ACC112 (cell line): ENCODE measurements around the gene FUBP1.

Experiments
- H2AFZ ChIP-seq: fragments of 200-600 bp; sonication (generic); one replicate; pipeline ENCODE4 v1.6.0; 2017; ENCODE audit warnings: antibody characterized with exemption, low read length; ENCODE audit not compliant: unreplicated experiment
- H3K27ac ChIP-seq: fragments of 200-600 bp; sonication (generic); 2 replicates; pipeline ENCODE4 v1.5.1; 2014; ENCODE audit warnings: low read depth, mild to moderate bottlenecking, antibody characterized with exemption, low read length, moderate library complexity
- H3K27me3 ChIP-seq: fragments of 200-600 bp; sonication (generic); 2 replicates; pipeline ENCODE4 v1.6.1; 2014; ENCODE audit warnings: mild to moderate bottlenecking, antibody characterized with exemption, low read length, moderate library complexity, mixed read lengths; ENCODE audit not compliant: insufficient read depth
- H3K36me3 ChIP-seq: fragments of 200-600 bp; sonication (generic); 2 replicates; pipeline ENCODE4 v1.6.1; 2016; ENCODE audit warnings: mild to moderate bottlenecking, antibody characterized with exemption, low read length, moderate library complexity, mixed read lengths; ENCODE audit not compliant: insufficient read depth
- H3K4me1 ChIP-seq: fragments of 200-600 bp; sonication (generic); one replicate; pipeline ENCODE4 v1.6.1; 2016; ENCODE audit warnings: low read length, mixed read lengths; ENCODE audit not compliant: insufficient read depth, unreplicated experiment, control insufficient read depth
- H3K4me3 ChIP-seq: fragments of 200-600 bp; sonication (generic); 2 replicates; pipeline ENCODE4 v1.5.1; 2014; ENCODE audit warnings: mild to moderate bottlenecking, low read depth, low read length
- H3K79me2 ChIP-seq: fragments of 200-600 bp; sonication (generic); one replicate; pipeline ENCODE4 v1.6.0; 2016; ENCODE audit warnings: low read length; ENCODE audit not compliant: control insufficient read depth, unreplicated experiment, insufficient read depth

The FUBP1 gene

DNA sequence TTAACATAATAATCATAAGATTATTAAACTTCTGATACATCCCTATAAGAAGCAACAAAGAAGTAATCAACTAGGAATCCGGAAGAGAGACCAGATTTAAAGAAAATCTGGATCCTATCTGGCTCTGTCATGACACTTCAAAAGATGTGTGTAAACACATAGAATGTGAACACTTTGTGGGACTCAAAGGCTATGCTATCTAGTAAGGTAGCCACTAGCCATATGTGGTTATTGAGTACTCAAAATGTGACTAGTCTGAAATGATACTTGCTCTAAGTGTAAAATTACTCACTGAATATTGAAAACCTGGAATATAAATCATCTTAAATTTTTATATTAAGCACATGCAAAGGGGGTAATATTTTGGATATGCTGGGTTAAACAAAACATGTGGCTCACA is 8.7 kb downstream of the FUBP1 start:
- no peak overlapping the region for H3K4me3 ChIP-seq
- H3K27ac ChIP-seq, result no peak overlapping the region
- H3K36me3 ChIP-seq, result peaks cover 57% of the 10 kb centered on the region
- H2AFZ ChIP-seq, result no peak overlapping the region
- H3K4me1 ChIP-seq, result peaks cover 20% of the 10 kb centered on the region
- no peaks in the 10 kb centered on the region for H3K27me3 ChIP-seq
- H3K79me2 ChIP-seq, result peaks cover 91% of the 10 kb centered on the region

DNA sequence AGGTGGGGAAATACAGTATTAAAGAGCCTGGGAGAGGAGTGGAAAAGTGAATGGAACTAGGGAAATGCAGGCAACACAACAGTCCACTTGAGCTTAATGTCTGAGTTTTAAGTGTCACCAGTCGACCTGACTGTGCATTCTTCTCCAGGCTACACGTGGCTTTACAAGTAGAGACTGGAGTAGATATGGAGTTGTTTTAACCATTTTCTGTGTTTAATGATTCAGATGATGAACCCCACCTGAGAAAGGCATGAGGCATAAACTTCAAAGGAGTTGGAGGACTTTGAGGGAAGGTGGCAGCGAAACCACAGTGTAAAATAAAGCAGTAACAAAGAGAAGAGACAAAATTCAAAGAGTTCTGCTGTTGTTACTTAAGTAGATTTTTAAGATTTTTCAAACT is 12.6 kb downstream of the FUBP1 start:
- Histone ChIP-seq H3K4me1 (peaks cover 8% of the 10 kb centered on the region), H3K27ac (no peak overlapping the region), H2AFZ (no peak overlapping the region), H3K79me2 (peaks cover 87% of the 10 kb centered on the region), H3K4me3 (no peak overlapping the region), H3K27me3 (no peaks in the 10 kb centered on the region), H3K36me3 (peaks cover 83% of the 10 kb centered on the region)

GRCh38 chr1:77961392-77961791 is 17.5 kb downstream of the FUBP1 start:
- no peak overlapping the region for H3K4me3 ChIP-seq
- H3K79me2 ChIP-seq, result peaks cover 68% of the 10 kb centered on the region
- H3K4me1 ChIP-seq, result no peaks in the 10 kb centered on the region
- no peaks in the 10 kb centered on the region for H3K27me3 ChIP-seq
- peaks cover 85% of the 10 kb centered on the region for H3K36me3 ChIP-seq
- no peak overlapping the region for H3K27ac ChIP-seq
- H2AFZ ChIP-seq, result no peak overlapping the region

- no peak overlapping the region for H2AFZ ChIP-seq
- H3K4me3 ChIP-seq, result no peak overlapping the region
- H3K36me3 ChIP-seq, result peaks cover 82% of the 10 kb centered on the region
- H3K27me3 ChIP-seq, result no peaks in the 10 kb centered on the region
- peaks cover 62% of the 10 kb centered on the region for H3K79me2 ChIP-seq
- H3K27ac ChIP-seq, result no peak overlapping the region
- H3K4me1 ChIP-seq, result peaks cover 17% of the 10 kb centered on the region
Measured at GRCh38 chr1:77958850-77959249, 20.0 kb downstream of the FUBP1 start.

GRCh38 chr1:77958391-77958790 is 20.5 kb downstream of the FUBP1 start:
- Histone ChIP-seq H3K27me3 (no peaks in the 10 kb centered on the region), H3K4me3 (no peak overlapping the region), H3K4me1 (peaks cover 17% of the 10 kb centered on the region), H2AFZ (no peak overlapping the region), H3K27ac (no peak overlapping the region), H3K79me2 (peaks cover 61% of the 10 kb centered on the region), H3K36me3 (peaks cover 81% of the 10 kb centered on the region)

GRCh38 chr1:77956464-77956863 is 22.4 kb downstream of the FUBP1 start:
- H3K79me2 ChIP-seq, result peaks cover 50% of the 10 kb centered on the region

DNA sequence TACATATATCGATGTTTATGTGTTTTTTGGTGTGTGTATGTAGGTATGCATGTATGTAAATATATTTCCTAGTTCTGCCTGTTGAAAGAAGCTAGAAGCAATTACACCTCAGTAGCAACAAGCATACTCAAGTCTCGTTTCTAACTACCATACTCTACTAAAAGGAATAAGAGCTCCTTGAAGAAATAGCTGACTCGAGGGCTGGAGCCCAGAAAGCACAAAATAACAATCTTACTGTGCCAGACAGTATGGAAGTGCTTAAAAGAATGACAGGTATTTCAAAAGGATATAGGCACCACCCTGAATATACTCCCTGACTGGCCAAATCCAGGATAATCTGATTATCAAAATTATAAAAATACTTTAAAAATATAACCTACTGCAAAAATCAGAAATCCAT is 23.2 kb downstream of the FUBP1 start:
- Histone ChIP-seq H3K27me3 (no peaks in the 10 kb centered on the region), H2AFZ (no peak overlapping the region), H3K79me2 (peaks cover 50% of the 10 kb centered on the region), H3K36me3 (peaks cover 72% of the 10 kb centered on the region), H3K4me1 (peaks cover 17% of the 10 kb centered on the region), H3K27ac (no peak overlapping the region), H3K4me3 (no peak overlapping the region)

More at GRCh38 chr1:77956464-77956863, 22.4 kb downstream of the FUBP1 start:
- Histone ChIP-seq H3K27me3 (no peaks in the 10 kb centered on the region), H3K4me1 (peaks cover 17% of the 10 kb centered on the region), H3K27ac (no peak overlapping the region), H3K4me3 (no peak overlapping the region), H3K36me3 (peaks cover 72% of the 10 kb centered on the region), H2AFZ (no peak overlapping the region)

DNA sequence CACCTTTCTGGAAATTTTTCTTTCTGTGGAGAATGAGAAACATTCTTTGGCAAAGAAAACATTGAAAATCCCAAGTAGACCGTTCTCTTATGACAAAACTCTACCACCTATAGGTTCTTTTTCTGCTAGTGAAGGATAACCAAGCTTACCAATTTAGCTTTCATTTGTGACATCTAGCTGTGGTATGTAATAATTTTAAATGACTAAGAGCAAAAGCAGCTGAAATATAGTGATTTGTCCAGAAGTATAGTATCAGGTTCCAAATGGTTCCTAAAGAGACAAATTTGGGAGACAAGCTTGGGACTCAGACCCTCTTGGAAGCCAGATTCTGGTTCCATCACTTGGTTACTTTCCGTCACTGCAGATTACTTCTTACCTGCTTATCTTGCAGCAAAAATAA is 24.4 kb downstream of the FUBP1 start:
- Histone ChIP-seq H3K4me1 (peaks cover 22% of the 10 kb centered on the region), H3K27me3 (no peaks in the 10 kb centered on the region), H3K79me2 (peaks cover 50% of the 10 kb centered on the region), H3K36me3 (peaks cover 66% of the 10 kb centered on the region), H2AFZ (no peak overlapping the region), H3K4me3 (no peak overlapping the region), H3K27ac (no peak overlapping the region)

DNA sequence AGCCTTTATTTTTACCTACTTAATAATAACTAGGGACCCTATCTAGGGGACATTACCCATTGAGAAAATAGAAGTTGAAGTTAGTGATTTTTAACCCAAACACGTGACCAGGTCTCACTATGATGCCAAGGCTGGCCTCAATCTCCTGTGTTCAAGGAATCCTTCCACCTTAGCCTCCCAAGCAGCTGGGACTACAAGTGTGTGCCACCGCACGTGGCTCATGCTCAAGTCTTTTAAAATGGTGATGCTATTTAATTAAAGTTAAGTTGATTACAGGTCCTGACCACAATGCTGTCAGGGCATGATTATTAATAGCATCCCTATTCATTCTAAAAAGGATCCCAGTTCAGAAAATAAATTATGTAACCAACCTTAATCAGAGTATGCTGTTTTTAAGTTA is 25.0 kb downstream of the FUBP1 start:
- Histone ChIP-seq H3K36me3 (peaks cover 62% of the 10 kb centered on the region), H3K4me1 (peaks cover 25% of the 10 kb centered on the region), H3K4me3 (no peak overlapping the region), H2AFZ (no peak overlapping the region), H3K27ac (no peak overlapping the region), H3K27me3 (no peaks in the 10 kb centered on the region), H3K79me2 (peaks cover 47% of the 10 kb centered on the region)

- Histone ChIP-seq H3K4me3 (no peak overlapping the region), H3K27ac (no peak overlapping the region), H2AFZ (no peak overlapping the region), H3K79me2 (peaks cover 37% of the 10 kb centered on the region), H3K4me1 (peaks cover 32% of the 10 kb centered on the region), H3K27me3 (no peaks in the 10 kb centered on the region), H3K36me3 (peaks cover 66% of the 10 kb centered on the region)
Measured at GRCh38 chr1:77951328-77951727, 27.5 kb downstream of the FUBP1 start.

DNA sequence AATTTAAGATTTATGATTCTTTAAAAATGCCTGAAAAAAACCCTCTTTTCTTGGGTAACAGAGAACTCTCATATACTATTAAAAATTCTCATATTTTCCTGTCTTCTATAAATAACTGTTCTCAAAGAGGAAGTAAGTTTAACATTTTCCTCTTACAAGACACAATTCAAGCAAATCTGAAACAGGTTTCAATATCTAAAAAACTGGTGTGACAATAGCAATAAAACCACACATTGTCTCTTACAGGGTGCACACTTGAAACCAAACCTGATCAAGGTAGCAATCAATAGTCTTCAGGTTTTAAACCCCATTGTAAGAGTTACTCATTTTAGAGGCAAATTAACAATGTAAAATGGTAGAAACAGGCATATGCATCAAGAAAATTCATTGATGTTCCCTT is 28.0 kb downstream of the FUBP1 start:
- peaks cover 66% of the 10 kb centered on the region for H3K36me3 ChIP-seq
- peaks cover 32% of the 10 kb centered on the region for H3K4me1 ChIP-seq
- H2AFZ ChIP-seq, result no peak overlapping the region
- no peak overlapping the region for H3K4me3 ChIP-seq
- H3K27ac ChIP-seq, result no peak overlapping the region
- no peaks in the 10 kb centered on the region for H3K27me3 ChIP-seq
- peaks cover 37% of the 10 kb centered on the region for H3K79me2 ChIP-seq
